Trophoblast cell (in vitro differentiated cells and primary cell): ENCODE data around the gene HTR3B.
A peak's percentile ranks its signal among the peaks of the same experiment; 100 is the strongest.

Experiments used
- DNase-seq, 2 donors: peaks; one replicate each; pipeline ENCODE4 v3.0.0-alpha.2; 2016
- H2AFZ ChIP-seq: 2 replicates; pipeline ENCODE4 v1.6.1; 2013; ENCODE audit warnings: low read length, moderate library complexity, mild to moderate bottlenecking; ENCODE audit not compliant: insufficient read depth, poor library complexity
- H2AK5ac ChIP-seq: 2 replicates; pipeline ENCODE4 v1.6.1; 2013; ENCODE audit warnings: mild to moderate bottlenecking, low read length
- H2BK120ac ChIP-seq: 2 replicates; pipeline ENCODE4 v1.6.1; 2013; ENCODE audit warnings: low read length, mild to moderate bottlenecking, moderate library complexity; ENCODE audit not compliant: insufficient read depth, poor library complexity
- H2BK12ac ChIP-seq: 2 replicates; pipeline ENCODE4 v1.6.1; 2013; ENCODE audit warnings: mild to moderate bottlenecking, low read length, moderate library complexity
- H2BK5ac ChIP-seq: 2 replicates; pipeline ENCODE4 v1.6.1; 2013; ENCODE audit warnings: low read length, low read depth, moderate library complexity, mild to moderate bottlenecking; ENCODE audit not compliant: poor library complexity
- H3K14ac ChIP-seq: 2 replicates; pipeline ENCODE4 v1.6.1; 2013; ENCODE audit warnings: mild to moderate bottlenecking, low read length
- H3K18ac ChIP-seq: 2 replicates; pipeline ENCODE4 v1.6.1; 2013; ENCODE audit warnings: mild to moderate bottlenecking, low read length
- H3K23ac ChIP-seq: 2 replicates; pipeline ENCODE4 v1.6.1; 2013; ENCODE audit warnings: low read length
- H3K27ac ChIP-seq: 2 replicates; pipeline ENCODE4 v1.5.1; 2013; ENCODE audit warnings: low read depth, mild to moderate bottlenecking, inconsistent platforms, low read length, moderate library complexity
- H3K27me3 ChIP-seq: 2 replicates; pipeline ENCODE4 v1.6.1; 2013; ENCODE audit warnings: inconsistent platforms, mild to moderate bottlenecking, low read length, moderate library complexity; ENCODE audit not compliant: insufficient read depth
- H3K36me3 ChIP-seq, 2 experiments: 1 replicate in 1 of 2; 2 replicates in 1 of 2; pipeline ENCODE4 v1.6.1; 2013; ENCODE audit warnings: low read length in 2 of 2, mild to moderate bottlenecking in 2 of 2, moderate library complexity in 1 of 2; ENCODE audit not compliant: insufficient read depth in 2 of 2, control insufficient read depth in 1 of 2
- H3K4ac ChIP-seq: 2 replicates; pipeline ENCODE4 v1.6.1; 2013; ENCODE audit warnings: low read depth, mild to moderate bottlenecking, low read length, moderate library complexity
- H3K4me1 ChIP-seq, 2 experiments: 1 replicate in 1 of 2; 2 replicates in 1 of 2; pipeline ENCODE4 v1.6.1; 2013; ENCODE audit warnings: low read length in 2 of 2, mild to moderate bottlenecking in 2 of 2, moderate library complexity in 1 of 2; ENCODE audit not compliant: insufficient read depth in 2 of 2, control insufficient read depth in 1 of 2
- H3K4me2 ChIP-seq: 2 replicates; pipeline ENCODE4 v1.6.1; 2013; ENCODE audit warnings: inconsistent platforms, mild to moderate bottlenecking, low read length, moderate library complexity
- H3K4me3 ChIP-seq: 2 replicates; pipeline ENCODE4 v1.5.1; 2013; ENCODE audit warnings: mild to moderate bottlenecking, low read depth, low read length, inconsistent platforms
- H3K79me1 ChIP-seq: one replicate; pipeline ENCODE4 v1.6.1; 2013; ENCODE audit warnings: low read length
- H3K79me2 ChIP-seq: 2 replicates; pipeline ENCODE4 v1.6.1; 2013; ENCODE audit warnings: low read length, mild to moderate bottlenecking; ENCODE audit not compliant: control insufficient read depth, insufficient read depth, poor library complexity
- H3K9ac ChIP-seq: 2 replicates; pipeline ENCODE4 v1.6.1; 2013; ENCODE audit warnings: mild to moderate bottlenecking, low read length
- H3K9me3 ChIP-seq: 2 replicates; pipeline ENCODE4 v1.6.1; 2013; ENCODE audit warnings: low read depth, mild to moderate bottlenecking, control low read depth, inconsistent platforms, low read length; ENCODE audit not compliant: insufficient read depth
- H4K12ac ChIP-seq: 2 replicates; pipeline ENCODE4 v1.6.1; 2013; ENCODE audit warnings: low read depth, mild to moderate bottlenecking, low read length, moderate library complexity
- H4K8ac ChIP-seq: 2 replicates; pipeline ENCODE4 v1.6.1; 2013; ENCODE audit warnings: low read depth, mild to moderate bottlenecking, low read length, moderate library complexity
- H4K91ac ChIP-seq: one replicate; pipeline ENCODE4 v1.6.1; 2013; ENCODE audit warnings: low read depth, mild to moderate bottlenecking, low read length, moderate library complexity
- WGBS: extraction: QIAGEN DNeasy Blood & Tissue Kit; methylation state at CpG from one replicate; pipeline ENCODE4 v1.1.7; 2013; ENCODE audit warnings: missing lambda C conversion rate; ENCODE audit not compliant: insufficient read length, insufficient coverage; ENCODE audit errors: extremely low coverage; 5-methylcytosine and 5-hydroxymethylcytosine counted together

The HTR3B gene

DNA sequence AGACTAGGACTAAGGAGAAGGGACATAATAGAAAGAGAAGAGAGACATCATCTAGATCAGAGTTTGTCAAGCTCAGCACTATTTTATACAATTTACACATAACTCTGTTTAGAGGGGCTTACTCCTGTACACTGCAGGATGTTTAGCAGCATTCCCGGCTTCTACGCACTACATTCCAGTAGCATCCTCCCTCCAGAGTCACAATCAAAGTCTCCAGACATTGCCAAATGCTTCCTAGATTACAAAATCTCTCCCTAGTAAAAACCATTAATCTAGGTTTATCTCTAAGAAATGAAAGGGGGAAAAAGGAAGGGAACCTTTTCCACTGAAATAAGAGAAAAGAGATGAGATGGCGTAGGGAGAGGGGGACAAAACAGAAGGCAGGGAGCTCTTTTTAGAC lies 33.3 kb upstream of the HTR3B start:
- H3K18ac ChIP-seq: no peak overlapping the region
- H3K9ac ChIP-seq: no peak overlapping the region

GRCh38 chr11:113873236-113873626 lies 31.4 kb upstream of the HTR3B start:
- no peak for DNase-seq
- no CpG with 5 or more reads among the region's 5 CpGs for WGBS
- Histone ChIP-seq H3K36me3 (peaks cover 2 to 3% of the 10 kb centered on the region in 2 experiments), H4K91ac (no peak overlapping the region), H3K27ac (no peak overlapping the region), H4K8ac (no peak overlapping the region), H3K79me2 (peaks cover 7% of the 10 kb centered on the region), H3K9ac (no peak overlapping the region), H2AK5ac (no peak overlapping the region), H3K18ac (no peak overlapping the region), H3K4me1 (peaks cover 2 to 4% of the 10 kb centered on the region in 2 experiments), H3K14ac (no peak overlapping the region), H2AFZ (no peak overlapping the region), H2BK12ac (no peak overlapping the region), H2BK120ac (no peak overlapping the region), H3K23ac (no peak overlapping the region), H2BK5ac (no peak overlapping the region), H3K27me3 (no peaks in the 10 kb centered on the region), H4K12ac (no peak overlapping the region), H3K4ac (no peak overlapping the region), H3K79me1 (peaks cover 9% of the 10 kb centered on the region), H3K9me3 (peaks cover 1% of the 10 kb centered on the region), H3K4me2 (peak overlapping the region; percentile 41), H3K4me3 (no peak overlapping the region)

More for the DNA sequence above, 33.3 kb upstream of the HTR3B start:
- peaks cover 7% of the 10 kb centered on the region for H3K79me2 ChIP-seq
- no peak overlapping the region for H3K27ac ChIP-seq
- H3K4me3 ChIP-seq: no peak overlapping the region
- H2AK5ac ChIP-seq: no peak overlapping the region
- H4K12ac ChIP-seq: no peak overlapping the region
- H3K4ac ChIP-seq: no peak overlapping the region
- no CpG with 5 or more reads among the region's 3 CpGs for whole genome bisulfite sequencing
- H3K23ac ChIP-seq: no peak overlapping the region
- H3K4me1 ChIP-seq: peaks cover 2 to 3% of the 10 kb centered on the region in 2 experiments
- peaks cover 9% of the 10 kb centered on the region for H3K79me1 ChIP-seq
- no peak overlapping the region for H4K91ac ChIP-seq
- H2BK5ac ChIP-seq: no peak overlapping the region
- no peak overlapping the region for H2AFZ ChIP-seq
- no peak overlapping the region for H2BK120ac ChIP-seq
- DNase-seq: no peak
- H3K4me2 ChIP-seq: no peak overlapping the region
- peaks cover 1% of the 10 kb centered on the region for H3K9me3 ChIP-seq
- no peak overlapping the region for H3K14ac ChIP-seq
- H3K27me3 ChIP-seq: no peaks in the 10 kb centered on the region
- no peak overlapping the region for H4K8ac ChIP-seq
- H3K36me3 ChIP-seq: peaks cover 2 to 3% of the 10 kb centered on the region in 2 experiments
- no peak overlapping the region for H2BK12ac ChIP-seq

DNA sequence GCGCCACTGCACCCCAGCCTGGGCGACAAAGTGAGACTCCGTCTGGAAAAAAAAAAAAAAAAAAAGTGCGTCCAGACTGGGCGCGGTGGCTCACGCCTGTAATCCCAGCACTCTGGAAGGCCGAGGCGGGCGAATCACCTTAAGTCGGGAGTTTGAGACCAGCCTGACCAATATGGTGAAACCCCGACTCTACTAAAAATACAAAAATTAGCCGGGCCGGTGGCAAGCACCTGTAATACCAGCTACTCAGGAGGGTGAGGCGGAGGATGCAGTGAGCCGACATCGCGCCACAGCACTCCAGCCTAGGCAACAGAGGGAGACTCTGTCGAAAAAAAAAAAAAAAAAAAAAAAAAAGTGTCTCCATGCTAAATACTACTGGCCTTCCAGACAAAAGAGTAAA lies 30.5 kb upstream of the HTR3B start:
- H2AFZ ChIP-seq: no peak overlapping the region
- H3K14ac ChIP-seq: no peak overlapping the region
- peaks cover 7% of the 10 kb centered on the region for H3K79me2 ChIP-seq
- no peak overlapping the region for H3K4me3 ChIP-seq
- no peak overlapping the region for H3K23ac ChIP-seq
- H2BK5ac ChIP-seq: no peak overlapping the region
- H2AK5ac ChIP-seq: no peak overlapping the region
- H3K9me3 ChIP-seq: peaks cover 1% of the 10 kb centered on the region
- no peak overlapping the region for H4K8ac ChIP-seq
- no peaks in the 10 kb centered on the region for H3K27me3 ChIP-seq
- H4K12ac ChIP-seq: no peak overlapping the region
- H3K9ac ChIP-seq: no peak overlapping the region
- H4K91ac ChIP-seq: no peak overlapping the region
- H3K79me1 ChIP-seq: peaks cover 9% of the 10 kb centered on the region
- WGBS: no CpG with 5 or more reads among the region's 19 CpGs
- no peak for DNase-seq
- no peak overlapping the region for H2BK12ac ChIP-seq
- peak overlapping the region; percentile 87 for H3K4me2 ChIP-seq
- H3K4me1 ChIP-seq: peaks cover 2 to 4% of the 10 kb centered on the region in 2 experiments
- H3K36me3 ChIP-seq: peaks cover 2 to 3% of the 10 kb centered on the region in 2 experiments
- no peak overlapping the region for H3K4ac ChIP-seq
- no peak overlapping the region for H3K18ac ChIP-seq
- no peak overlapping the region for H2BK120ac ChIP-seq
- H3K27ac ChIP-seq: no peak overlapping the region

- H3K79me2 ChIP-seq: peaks cover 7% of the 10 kb centered on the region
These were observed 29.9 kb upstream of the HTR3B start for GRCh38 chr11:113874581-113875233.

More at GRCh38 chr11:113874581-113875233, 29.9 kb upstream of the HTR3B start:
- Histone ChIP-seq H3K14ac (peak overlapping the region; percentile 99), H2BK120ac (peak overlapping the region; percentile 94), H3K36me3 (peaks cover 0 to 2% of the 10 kb centered on the region in 2 experiments), H3K4ac (peak overlapping the region; percentile 96), H3K4me1 (peaks cover 2 to 4% of the 10 kb centered on the region in 2 experiments), H3K4me3 (peak overlapping the region; percentile 86), H3K9ac (peak overlapping the region; percentile 93), H3K23ac (no peak overlapping the region), H4K8ac (peak overlapping the region; percentile 90), H3K4me2 (peak overlapping the region; percentile 87), H3K18ac (peak overlapping the region; percentile 98), H3K27ac (no peak overlapping the region), H4K91ac (peak overlapping the region; percentile 94), H4K12ac (peak overlapping the region; percentile 93), H2BK12ac (peak overlapping the region; percentile 83), H3K27me3 (no peaks in the 10 kb centered on the region), H2AFZ (peak overlapping the region; percentile 100), H3K79me1 (peaks cover 9% of the 10 kb centered on the region), H2BK5ac (peak overlapping the region; percentile 82), H3K9me3 (peaks cover 1% of the 10 kb centered on the region), H2AK5ac (peak overlapping the region; percentile 63)
- WGBS: no CpG with 5 or more reads among the region's 19 CpGs
- DNase-seq: peak in 1 of 2 donors; percentile 17
